ENCODE results near the gene GEMIN4.

GEMIN4 gene

GRCh38 chr17:744937-745336 lies 7.1 kb downstream of the GEMIN4 start:
- no peak for DNase-seq

- DNase-seq, result no peak
Observed at GRCh38 chr17:743139-743538, 8.9 kb downstream of the GEMIN4 start.

GRCh38 chr17:742147-742793 lies 9.8 kb downstream of the GEMIN4 start:
- no peak for DNase-seq

DNA sequence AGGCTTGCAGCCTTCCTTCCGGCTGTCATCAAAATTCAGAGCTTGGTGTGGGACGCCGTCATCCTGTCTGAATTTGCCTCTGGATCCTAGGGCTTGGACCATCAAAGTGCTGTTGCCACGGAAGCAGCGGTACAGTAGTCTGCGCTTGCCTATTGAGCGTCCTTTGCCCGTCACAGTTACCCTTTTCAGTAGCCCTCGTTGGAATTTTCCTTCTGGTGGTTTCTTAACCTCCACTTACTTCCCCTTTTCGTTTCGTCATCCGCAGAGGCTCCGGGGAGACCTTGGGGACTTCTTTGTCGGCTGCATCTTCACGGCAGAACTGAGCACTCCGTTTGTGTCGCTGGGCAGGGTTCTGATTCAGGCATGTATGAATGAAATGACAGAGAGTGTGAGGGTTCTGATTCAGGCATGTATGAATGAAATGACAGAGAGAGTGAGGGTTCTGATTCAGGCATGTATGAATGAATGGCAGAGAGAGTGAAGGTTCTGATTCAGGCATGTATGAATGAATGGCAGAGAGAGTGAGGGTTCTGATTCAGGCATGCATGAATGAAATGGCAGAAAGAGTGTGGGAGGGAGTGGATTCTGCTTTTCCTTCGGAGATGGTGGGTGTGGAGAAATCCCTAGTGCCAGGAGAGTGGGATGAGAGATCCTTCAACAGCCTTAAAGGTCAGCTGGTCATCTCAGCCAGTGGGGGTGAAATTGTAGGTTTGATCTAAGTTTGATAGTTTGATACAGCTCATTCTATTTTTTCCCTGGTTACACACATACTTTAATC lies 11.6 kb downstream of the GEMIN4 start:
- peak in 6 of 51 donors; percentile 1 to 59 (median 12) for DNase-seq

DNA sequence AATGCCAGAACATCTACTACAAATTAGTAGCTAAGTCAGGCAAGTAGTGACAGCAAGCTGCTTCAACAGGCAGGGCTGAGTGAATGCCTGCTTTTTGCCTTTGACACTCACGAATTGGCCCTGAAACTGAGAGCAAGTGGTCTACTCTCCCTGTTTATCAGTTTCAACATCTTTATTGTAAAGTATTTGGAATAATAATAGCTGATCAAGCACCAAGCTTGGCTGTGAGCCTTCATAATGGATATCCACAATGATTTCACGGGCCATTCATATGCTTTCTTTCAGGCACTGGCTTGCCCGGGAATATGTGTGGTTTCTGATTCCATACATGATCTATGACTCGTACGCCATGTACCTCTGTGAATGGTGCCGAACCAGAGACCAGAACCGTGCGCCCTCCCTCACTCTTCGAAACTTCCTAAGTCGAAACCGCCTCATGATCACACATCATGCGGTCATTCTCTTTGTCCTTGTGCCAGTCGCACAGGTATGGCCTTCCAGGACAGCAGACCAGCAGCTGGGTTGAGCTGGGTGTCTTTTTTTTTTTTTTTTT lies 14.4 kb downstream of the GEMIN4 start:
- DNase-seq, result no peak

- no peak for DNase-seq
Observed at GRCh38 chr17:733743-734142, 18.3 kb downstream of the GEMIN4 start.

- DNase-seq, result peak in 21 of 51 donors; percentile 10 to 51 (median 26)
Observed at GRCh38 chr17:732902-733720, 19.0 kb downstream of the GEMIN4 start.

DNA sequence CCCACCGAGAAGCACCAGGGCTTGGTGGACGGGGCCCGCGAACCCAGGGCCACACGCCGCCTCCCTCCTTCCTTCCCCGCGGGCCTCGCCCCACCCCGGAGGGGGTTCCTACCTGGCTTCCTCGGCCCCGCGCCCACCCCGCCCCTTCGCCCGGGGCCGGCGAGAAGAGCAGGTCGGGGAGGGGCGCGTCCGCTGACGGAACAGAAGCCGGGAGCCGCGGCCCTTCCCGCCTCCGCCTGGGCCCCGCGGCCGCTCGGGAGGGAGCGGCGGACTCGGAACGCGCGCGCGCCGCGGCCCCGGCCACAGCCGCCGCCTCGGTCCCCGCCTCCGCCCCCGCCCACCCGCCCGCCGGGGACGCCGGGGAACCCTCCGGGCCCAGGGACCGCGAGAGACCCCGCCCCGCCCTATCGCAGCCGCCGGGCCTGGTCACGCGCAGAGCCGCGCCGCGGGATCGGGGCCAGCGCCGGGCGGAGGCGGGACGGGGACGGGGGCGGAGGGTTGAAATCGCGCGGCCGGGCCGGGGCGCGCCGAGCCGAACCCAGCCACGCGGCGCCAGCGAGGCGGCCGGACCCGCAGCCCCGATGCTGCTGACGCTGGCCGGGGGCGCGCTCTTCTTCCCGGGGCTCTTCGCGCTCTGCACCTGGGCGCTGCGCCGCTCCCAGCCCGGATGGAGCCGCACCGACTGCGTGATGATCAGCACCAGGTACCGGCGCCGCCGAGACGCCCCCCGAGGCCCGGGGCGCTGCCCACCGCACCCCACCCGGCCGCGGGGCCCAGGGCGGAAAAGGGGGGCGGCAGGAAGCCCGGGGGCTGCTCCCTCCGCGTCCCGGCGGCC lies 19.8 kb downstream of the GEMIN4 start, which contains the start of gene TLCD3A:
Gene TLCD3A, plus strand, starts transcription at position 530 of the 835 bp plus-strand sequence. Its CDS starts 52 bp downstream, at position 582.
- DNase-seq, result peak in 39 of 51 donors; percentile 8 to 78 (median 44)

- peak in 3 of 51 donors; percentile 32 to 48 (median 44) for DNase-seq
Observed at GRCh38 chr17:731644-732066, 20.4 kb downstream of the GEMIN4 start.

GRCh38 chr17:728911-729310 lies 23.2 kb downstream of the GEMIN4 start:
- no peak for DNase-seq

DNA sequence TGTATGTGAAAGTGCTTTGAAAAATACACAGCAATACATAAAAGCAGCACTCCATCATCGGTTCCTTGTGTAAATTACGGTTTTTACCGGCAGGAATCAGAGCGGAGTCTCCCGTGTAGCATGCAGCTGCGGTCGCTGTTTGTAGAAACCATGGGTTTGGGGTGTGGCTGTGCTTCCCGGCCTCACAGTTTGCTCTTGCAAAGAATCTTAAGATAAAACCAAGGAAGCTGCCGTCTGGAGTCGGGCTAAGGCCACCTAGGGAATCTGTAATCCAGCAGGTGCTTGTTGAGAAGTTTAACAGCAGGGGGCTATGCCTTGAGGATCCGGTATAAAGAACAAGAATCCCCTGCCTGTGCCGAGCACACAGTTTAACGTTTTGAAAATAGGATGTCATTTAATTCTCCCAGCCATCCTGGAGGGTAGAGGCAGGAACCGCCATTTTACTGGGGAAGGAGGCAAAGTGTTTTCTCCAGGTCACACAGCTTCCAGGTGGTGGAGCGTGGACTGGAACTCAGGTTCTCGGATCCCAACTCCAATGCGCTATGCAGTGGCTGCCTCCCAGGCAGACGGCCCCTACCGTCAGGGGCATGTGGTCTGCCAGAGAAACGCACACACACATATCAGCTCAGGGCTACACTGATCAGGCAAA lies 25.7 kb downstream of the GEMIN4 start:
- DNase-seq, result no peak

DNA sequence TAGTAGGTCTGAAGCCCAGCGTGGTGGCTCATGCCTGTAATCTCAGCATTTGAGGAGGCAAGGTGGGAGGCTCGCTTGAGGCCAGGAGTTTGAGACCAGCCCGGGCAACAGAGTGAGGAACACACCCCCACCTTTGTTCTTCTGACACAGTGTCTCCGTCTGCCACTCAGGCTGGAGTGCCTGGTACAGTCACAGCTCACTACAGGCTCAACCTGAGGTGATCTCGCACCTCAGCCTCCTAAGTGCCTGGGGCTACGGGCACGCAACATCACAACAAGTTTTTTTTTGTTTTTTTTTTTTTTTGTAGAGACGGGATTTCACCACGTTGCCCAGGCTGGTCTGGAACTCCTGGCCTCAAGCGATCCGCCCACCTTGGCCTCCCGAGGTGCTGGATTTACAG lies 26.3 kb downstream of the GEMIN4 start:
- DNase-seq, result no peak

DNA sequence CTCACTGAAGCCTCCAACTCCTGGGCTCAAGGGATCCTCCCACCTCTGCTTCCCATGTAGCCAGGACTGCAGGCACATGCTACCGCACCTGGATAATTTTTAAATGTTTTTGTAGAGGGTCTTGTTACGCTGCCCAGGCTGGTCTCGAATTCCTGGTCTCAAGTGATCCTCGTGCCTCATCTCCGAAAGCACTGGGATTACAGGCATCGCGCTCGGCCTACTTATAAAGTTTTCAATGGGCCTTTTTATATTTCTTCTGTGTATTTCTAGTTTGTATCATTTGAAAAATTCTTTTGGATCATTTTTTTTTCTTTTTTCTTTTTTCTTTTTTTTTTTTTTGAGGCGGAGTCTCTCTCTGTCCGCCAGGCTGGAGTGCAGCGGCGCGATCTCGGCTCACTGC lies 27.0 kb downstream of the GEMIN4 start:
- DNase-seq, result no peak

DNA sequence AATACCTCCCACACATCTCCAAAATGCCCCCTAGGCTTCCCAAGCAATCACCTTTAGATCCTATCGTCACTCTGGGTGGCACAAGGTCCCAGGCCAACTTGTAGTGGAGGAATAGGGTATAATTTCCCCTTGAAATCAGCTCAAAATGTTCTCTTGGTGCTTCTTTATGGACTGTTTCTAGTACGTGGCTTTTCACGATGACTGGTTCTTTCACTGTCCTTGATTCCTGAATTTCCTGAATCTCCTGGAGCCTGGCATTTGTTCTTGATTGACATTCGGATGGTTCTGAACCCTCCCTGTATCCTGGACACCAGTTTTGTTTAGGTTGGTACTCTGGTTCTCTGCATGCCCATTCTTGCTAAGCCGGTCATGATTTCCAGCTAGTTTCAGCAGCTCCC lies 30.5 kb downstream of the GEMIN4 start:
- DNase-seq, result no peak

DNA sequence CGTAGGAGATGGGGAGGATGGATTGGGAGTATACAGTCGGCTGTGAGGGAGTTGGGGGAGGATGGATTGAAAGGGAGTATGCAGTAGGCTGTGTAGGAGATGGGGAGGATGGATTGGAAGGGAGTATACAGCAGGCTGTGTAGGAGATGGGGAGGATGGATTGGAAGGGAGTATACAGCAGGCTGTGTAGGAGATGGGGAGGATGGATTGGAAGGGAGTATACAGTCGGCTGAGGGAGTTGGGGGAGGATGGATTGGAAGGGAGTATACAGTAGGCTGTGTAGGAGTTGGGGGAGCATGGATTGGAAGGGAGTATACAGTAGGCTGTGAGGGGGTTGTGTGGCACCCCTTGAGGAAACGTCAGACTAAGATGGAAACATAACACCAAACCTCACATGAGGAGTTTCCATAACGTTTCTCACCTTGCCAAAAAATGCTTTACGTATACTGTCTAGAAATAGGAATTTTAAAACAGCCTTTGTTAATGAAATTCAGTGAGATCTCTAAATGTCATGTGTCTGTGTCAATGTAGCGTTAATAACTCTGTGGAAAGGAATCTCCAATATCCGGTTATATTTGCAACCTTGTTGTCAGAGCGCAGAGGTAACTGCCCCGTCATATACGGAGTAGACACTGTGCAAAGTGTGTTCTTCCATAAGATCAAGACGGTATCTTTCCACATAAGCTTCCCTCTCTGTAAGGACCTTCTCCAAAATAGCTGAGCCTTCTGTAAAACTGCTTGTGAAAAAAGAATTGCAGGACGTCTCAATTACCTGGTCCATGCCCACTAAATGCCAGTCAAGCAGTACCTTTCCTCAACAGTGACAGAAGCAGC lies 31.1 kb downstream of the GEMIN4 start:
- no peak for DNase-seq

- DNase-seq, result no peak
Observed at GRCh38 chr17:718075-718474, 34.0 kb downstream of the GEMIN4 start.

DNA sequence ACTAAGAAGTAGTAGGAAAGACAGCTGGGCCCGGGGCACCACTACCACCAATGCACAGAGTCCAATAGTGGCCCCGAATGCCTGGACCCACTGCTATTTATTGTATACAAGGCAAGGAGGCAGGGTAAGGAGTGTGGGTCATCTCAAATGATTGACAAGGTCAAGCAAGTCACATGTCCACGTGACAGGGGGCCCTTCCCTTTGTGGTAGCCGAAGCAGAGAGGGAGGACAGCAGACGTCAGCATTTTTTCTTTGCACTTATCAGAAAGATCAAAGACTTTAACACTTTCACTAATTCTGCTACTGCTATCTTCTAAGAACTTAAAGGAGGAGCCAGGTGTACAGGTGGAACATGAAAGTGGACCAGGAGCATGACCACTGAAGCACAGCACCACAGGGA lies 43.9 kb downstream of the GEMIN4 start:
- DNase-seq, result no peak

- DNase-seq, result no peak
Observed at GRCh38 chr17:705863-706262, 46.2 kb downstream of the GEMIN4 start.

- no peak for DNase-seq
Observed at GRCh38 chr17:705011-705410, 47.1 kb downstream of the GEMIN4 start.
